Measurements from ENCODE around the gene C14orf132. TPM values are rescaled to one million over a fixed set of nuclear protein-coding genes. Genes with fewer than 3 reads are reported as not detected.

Gene C14orf132
- total RNA-seq, 2 donors from 2014 or later = 23.0 to 37.5 TPM

GRCh38 chr14:96088481-96088880 is 49.3 kb downstream of the C14orf132 start:
- Histone ChIP-seq H3K9me3 (no peaks in the 10 kb centered on the region), H3K4me3 (no peak overlapping the region), H3K36me3 (peaks cover 26% of the 10 kb centered on the region), H3K4me1 (ENCODE audit: control insufficient read depth in 1 of 2, low read depth in 2 of 2) (peaks cover 0 to 9% of the 10 kb centered on the region in 2 donors), H3K27ac (no peak overlapping the region), H3K27me3 (replicated peaks; ENCODE audit: insufficient read depth) (no peaks in the 10 kb centered on the region)
- TF ChIP-seq, protein P1, sequence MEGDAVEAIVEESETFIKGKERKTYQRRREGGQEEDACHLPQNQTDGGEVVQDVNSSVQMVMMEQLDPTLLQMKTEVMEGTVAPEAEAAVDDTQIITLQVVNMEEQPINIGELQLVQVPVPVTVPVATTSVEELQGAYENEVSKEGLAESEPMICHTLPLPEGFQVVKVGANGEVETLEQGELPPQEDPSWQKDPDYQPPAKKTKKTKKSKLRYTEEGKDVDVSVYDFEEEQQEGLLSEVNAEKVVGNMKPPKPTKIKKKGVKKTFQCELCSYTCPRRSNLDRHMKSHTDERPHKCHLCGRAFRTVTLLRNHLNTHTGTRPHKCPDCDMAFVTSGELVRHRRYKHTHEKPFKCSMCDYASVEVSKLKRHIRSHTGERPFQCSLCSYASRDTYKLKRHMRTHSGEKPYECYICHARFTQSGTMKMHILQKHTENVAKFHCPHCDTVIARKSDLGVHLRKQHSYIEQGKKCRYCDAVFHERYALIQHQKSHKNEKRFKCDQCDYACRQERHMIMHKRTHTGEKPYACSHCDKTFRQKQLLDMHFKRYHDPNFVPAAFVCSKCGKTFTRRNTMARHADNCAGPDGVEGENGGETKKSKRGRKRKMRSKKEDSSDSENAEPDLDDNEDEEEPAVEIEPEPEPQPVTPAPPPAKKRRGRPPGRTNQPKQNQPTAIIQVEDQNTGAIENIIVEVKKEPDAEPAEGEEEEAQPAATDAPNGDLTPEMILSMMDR (IDR thresholded peaks at IDR 0.05) = no peak
- DNase-seq (ENCODE audit: low spot score) (no peak), ATAC-seq (ENCODE audit: insufficient number of reproducible peaks, low FRiP score, low read depth) (no peak)

DNA sequence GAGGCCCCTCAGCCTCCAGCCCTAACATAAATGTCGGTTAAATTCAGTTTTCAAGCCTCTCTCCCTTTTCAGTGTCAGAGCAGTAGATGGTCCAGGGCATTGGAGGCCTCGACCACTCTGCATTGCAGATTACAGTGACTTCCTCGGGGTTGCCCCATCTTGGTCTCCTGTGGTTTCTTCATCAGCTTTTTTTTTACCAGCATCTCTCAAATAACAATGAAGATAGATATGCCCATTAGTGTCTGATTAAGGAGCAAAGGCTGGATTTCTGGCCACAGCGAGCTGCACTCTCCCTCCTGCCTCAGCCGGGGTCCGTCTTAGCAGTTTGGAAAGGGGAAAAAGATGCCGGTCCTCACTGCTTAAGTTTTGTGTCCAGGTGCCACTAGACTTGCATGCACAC is 49.7 kb downstream of the C14orf132 start:
- Histone ChIP-seq H3K4me3 (no peak overlapping the region), H3K4me1 (ENCODE audit: control insufficient read depth in 1 of 2, low read depth in 2 of 2) (peaks cover 0 to 9% of the 10 kb centered on the region in 2 donors), H3K36me3 (peaks cover 26% of the 10 kb centered on the region), H3K27ac (no peak overlapping the region), H3K27me3 (replicated peaks; ENCODE audit: insufficient read depth) (no peaks in the 10 kb centered on the region), H3K9me3 (no peaks in the 10 kb centered on the region)
- TF ChIP-seq, protein P1 (IDR thresholded peaks at IDR 0.05) = no peak
- ATAC-seq (ENCODE audit: insufficient number of reproducible peaks, low FRiP score, low read depth) (no peak), DNase-seq (ENCODE audit: low spot score) (no peak)

GRCh38 chr14:96089401-96089800 is 50.2 kb downstream of the C14orf132 start:
- ATAC-seq (ENCODE audit: insufficient number of reproducible peaks, low FRiP score, low read depth) (no peak), DNase-seq (ENCODE audit: low spot score) (no peak)
- Histone ChIP-seq H3K9me3 (no peaks in the 10 kb centered on the region), H3K4me3 (no peak overlapping the region), H3K27ac (no peak overlapping the region), H3K27me3 (replicated peaks; ENCODE audit: insufficient read depth) (no peaks in the 10 kb centered on the region), H3K4me1 (ENCODE audit: control insufficient read depth in 1 of 2, low read depth in 2 of 2) (peaks cover 0 to 9% of the 10 kb centered on the region in 2 donors), H3K36me3 (peaks cover 26% of the 10 kb centered on the region)
- TF ChIP-seq, protein P1 (IDR thresholded peaks at IDR 0.05) = no peak

DNA sequence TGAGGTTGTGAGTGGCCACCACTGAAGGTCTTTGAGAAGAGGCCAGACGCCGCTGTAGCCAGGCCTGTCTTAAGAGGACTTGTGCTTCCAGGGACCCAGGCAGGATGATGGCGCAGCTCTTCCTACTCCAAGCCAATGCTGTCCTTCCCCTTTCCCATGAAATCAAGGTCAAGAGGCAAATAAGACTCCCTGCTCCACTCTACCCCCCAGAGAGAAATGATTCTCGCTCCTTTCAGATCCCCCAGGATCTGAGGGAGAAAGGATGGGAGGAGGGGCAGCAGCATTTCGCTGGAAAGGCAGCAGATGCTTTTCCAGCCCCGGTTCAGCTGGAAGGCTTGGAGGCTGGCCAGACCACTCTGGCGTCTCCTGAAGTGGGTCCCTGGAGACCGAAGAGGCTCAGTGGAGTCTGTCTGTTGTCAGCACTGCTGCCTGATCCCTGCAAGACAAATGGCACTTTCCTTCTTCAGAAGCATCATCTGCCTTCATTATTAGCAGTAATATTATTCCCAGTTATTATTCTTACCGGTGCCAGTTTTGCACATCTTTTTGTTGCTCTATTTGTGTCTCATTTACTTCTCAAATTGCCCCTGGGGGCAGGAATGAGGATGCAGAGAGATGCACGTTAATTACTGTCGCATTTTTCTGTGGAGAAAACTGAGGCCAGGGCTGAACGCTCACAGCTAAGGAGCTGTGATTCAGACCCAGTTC is 51.4 kb downstream of the C14orf132 start:
- no peak overlapping the region for H3K27ac ChIP-seq
- no peaks in the 10 kb centered on the region for H3K27me3 ChIP-seq (replicated peaks; ENCODE audit: insufficient read depth)
- peaks cover 26% of the 10 kb centered on the region for H3K36me3 ChIP-seq
- no peak overlapping the region for H3K4me3 ChIP-seq
- no peak for DNase-seq (ENCODE audit: low spot score)
- H3K4me1 ChIP-seq (ENCODE audit: control insufficient read depth in 1 of 2, low read depth in 2 of 2) = peaks cover 0 to 9% of the 10 kb centered on the region in 2 donors
- no peaks in the 10 kb centered on the region for H3K9me3 ChIP-seq
- TF ChIP-seq, protein P1 (IDR thresholded peaks at IDR 0.05) = no peak
- ATAC-seq (ENCODE audit: insufficient number of reproducible peaks, low FRiP score, low read depth) = no peak

DNA sequence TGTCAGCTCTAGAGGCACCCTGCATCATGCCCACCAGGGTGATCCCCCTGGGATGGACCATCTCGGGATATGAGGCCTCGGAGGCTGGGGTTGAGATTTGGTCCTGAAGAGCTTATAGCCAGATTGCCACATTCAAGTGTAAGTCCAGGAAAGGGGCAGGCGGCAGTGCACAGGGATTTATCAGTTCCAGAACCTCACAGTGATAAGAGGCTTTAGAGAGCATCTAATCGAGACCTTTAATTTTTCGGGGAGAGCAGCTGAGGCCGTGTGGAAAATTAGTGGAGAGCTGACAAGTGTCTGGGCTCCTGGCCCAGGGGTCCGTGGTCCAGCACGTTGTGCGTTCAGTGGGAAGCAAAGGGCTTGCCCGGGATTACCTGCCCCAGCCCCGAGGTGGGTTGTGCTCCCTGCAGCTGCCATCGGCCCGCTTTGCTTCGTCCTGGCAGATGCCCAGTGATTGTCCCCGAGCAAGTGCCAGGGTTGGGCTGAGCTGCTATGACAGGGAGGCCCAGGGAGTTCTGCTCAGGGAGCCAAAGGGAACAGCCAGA is 52.1 kb downstream of the C14orf132 start:
- Histone ChIP-seq H3K4me3 (no peak overlapping the region), H3K36me3 (peaks cover 26% of the 10 kb centered on the region), H3K27ac (no peak overlapping the region), H3K4me1 (ENCODE audit: control insufficient read depth in 1 of 2, low read depth in 2 of 2) (peaks cover 0 to 9% of the 10 kb centered on the region in 2 donors), H3K27me3 (replicated peaks; ENCODE audit: insufficient read depth) (no peaks in the 10 kb centered on the region), H3K9me3 (no peaks in the 10 kb centered on the region)
- no peak for ATAC-seq (ENCODE audit: insufficient number of reproducible peaks, low FRiP score, low read depth)
- DNase-seq (ENCODE audit: low spot score) = no peak
- TF ChIP-seq, protein P1 (IDR thresholded peaks at IDR 0.05) = no peak
